HG03135 (cell line): ENCODE data around the gene NUCKS1.
"Not testable (repeated sequence)": the region's sequence is repeated elsewhere in the genome, so short reads cannot be mapped to it uniquely, and the experiment has no call there.

Source experiments
- ATAC-seq: cut with Tn5 transposase; IDR thresholded peaks from one replicate; pipeline ENCODE4 v1.9.1; 2021; ENCODE audit warnings: mild to moderate bottlenecking, moderate library complexity; ENCODE audit not compliant: unreplicated experiment

The NUCKS1 gene

GRCh38 chr1:205733438-205734175, 16.4 kb downstream of the NUCKS1 start:
- no peak for ATAC-seq

DNA sequence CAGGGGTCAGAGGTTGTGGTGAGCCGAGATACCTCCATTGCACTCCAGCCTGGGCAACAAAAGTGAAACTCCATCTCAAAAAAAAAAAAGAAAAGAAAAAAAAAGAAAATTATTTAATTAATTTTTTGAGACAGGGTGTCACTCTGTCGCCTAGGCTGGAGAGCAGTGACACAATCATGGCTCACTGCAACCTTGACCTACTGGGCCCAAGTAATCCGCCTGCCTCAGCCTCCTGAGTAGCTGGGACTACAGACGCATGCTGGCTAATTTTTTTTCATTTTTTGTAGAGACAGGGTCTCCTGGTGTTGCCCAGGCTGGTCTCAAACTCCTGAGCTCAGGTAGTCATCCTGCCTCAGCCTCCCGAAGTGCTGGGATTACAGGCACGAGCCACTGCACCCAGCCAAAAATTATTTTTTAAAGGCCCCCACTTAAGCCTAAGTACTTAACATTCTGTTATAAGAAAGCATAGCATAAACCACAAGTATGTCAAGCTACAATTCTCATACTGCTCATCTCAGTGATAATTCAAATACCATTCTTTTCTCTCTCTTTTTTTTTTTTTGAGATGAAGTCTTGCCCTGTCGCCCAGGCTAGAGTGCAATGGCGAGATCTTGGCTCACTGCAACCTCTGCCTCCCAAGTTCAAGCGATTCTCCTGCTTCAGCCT, 19.9 kb downstream of the NUCKS1 start:
- ATAC-seq, result no peak

GRCh38 chr1:205726619-205727125, 23.3 kb downstream of the NUCKS1 start:
- ATAC-seq, result no peak

- ATAC-seq, result no peak
These were observed 24.5 kb downstream of the NUCKS1 start for GRCh38 chr1:205725514-205725913.

- ATAC-seq, result not testable (repeated sequence)
These were observed 29.2 kb downstream of the NUCKS1 start for GRCh38 chr1:205720740-205721139.

DNA sequence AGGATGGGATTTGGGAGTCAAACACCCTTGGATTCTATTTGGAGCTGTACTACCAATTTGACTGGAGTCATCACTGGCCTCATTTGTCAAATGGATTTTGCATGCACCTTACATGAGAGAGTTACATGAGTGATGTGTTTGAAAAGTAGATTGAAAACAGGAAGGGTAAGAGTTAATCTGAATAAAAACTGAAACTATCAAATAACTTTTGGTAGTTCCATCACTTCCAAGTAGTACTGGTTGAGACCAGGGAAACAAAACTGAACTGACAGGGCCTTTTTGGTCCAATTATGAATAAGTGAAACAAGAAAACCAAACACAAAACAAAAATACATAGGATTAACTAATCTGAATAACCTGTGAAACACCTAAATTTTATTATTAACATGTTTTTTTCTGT, 30.2 kb downstream of the NUCKS1 start:
- ATAC-seq, result no peak

DNA sequence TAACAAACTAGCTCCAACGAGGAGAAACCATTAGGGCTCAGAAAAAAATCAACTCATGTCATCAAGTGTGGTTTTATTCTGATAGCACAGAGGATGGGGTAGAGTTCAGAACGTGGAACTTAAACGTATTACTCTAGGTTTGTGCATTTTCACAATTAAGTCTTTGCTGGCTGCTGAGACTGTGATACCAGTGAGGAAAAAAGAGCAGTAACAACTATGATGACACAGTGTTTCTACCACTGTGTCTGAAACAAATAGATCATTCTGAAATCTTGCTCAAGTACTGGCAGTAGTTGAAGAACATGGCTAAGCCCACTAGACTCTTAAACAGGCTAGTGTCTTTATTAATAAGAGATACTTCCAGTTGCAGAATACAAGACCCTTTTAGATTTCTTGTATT, 31.0 kb downstream of the NUCKS1 start:
- no peak for ATAC-seq

DNA sequence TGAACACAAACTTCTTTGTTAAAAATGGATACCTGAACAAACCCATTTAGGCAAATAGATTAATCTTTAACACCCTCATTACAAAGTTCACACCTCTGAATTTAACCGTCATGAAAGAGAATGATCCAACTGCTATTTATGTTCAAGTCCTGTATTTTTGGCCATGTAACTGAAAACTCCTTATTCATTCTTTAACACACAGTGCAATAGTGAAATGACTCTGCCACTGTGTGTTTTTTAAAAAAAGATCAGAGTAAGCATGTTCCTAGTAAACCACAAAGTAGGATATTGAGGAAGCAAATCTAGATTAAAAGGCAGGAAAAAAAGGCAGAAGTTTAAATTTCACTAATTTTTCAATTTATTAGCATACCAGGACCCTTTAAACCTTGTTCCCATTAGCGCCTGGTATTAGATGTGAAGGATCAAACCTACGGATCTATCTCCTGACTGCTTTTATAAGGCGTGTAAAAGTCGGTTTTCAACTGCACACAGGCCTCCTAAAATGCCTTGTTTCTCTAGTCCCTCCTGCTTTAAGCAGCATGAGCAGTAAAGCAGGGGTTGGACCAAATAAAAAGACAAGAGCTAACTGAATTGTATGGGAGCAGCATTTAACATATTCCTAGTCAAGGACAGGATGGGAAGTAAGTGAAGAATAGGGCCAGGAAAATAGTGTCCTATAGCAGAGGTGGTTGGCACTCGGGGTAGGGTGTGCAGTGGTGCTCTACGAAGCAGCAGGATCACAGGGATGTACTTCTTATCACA, 33.4 kb downstream of the NUCKS1 start:
- ATAC-seq, result no peak

GRCh38 chr1:205715628-205716027, 34.4 kb downstream of the NUCKS1 start:
- no peak for ATAC-seq

DNA sequence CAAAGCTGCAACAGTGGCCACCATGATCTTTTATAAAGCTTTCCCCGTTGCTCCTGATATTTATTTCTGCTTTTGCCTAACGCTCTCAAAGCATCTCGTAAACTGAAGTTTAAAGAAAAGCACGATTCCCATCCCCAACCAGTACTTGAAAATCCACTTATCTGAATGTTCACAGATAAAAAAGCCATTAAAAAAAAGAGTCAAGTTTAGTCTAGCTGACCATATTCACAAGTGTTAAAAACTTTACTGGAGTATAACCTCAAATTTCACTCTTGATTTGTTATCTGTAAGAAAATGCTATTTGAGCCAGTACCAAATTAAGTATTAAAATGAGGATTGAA, 35.1 kb downstream of the NUCKS1 start:
- no peak for ATAC-seq

DNA sequence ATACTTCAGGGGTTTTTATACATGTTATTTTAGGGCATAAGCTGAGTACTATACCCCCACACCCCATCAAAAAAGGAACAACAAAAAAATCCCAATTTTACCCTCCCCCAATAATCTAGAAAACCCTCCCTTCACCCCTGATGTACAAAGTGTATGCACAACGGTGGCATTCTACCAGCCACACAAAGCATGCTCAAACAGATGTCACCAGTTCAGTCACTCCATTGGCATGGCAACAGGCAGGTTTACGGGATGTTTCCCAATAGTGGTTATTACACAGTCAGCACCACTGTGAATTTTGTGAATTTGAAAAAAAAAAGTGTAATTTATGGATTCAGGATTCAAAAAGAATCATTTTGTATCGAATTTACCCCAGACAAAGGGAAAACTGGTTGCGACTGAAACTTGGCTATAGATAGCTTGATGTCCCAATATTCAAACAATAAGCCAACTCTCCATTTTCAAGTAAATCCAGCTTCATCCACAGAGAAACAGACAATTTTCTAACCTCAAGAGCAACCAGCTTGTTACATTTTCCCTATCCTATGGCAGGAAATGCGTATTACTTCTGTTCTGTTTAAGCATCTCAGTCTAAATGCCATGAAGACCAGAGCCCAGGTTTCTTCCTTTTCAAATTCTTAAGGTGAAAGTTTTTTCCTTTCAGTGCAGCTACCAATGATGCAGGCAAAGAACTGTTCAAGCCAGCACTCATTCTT, 35.6 kb downstream of the NUCKS1 start:
- no peak for ATAC-seq

GRCh38 chr1:205711105-205712048, 38.6 kb downstream of the NUCKS1 start:
- ATAC-seq, result no peak

DNA sequence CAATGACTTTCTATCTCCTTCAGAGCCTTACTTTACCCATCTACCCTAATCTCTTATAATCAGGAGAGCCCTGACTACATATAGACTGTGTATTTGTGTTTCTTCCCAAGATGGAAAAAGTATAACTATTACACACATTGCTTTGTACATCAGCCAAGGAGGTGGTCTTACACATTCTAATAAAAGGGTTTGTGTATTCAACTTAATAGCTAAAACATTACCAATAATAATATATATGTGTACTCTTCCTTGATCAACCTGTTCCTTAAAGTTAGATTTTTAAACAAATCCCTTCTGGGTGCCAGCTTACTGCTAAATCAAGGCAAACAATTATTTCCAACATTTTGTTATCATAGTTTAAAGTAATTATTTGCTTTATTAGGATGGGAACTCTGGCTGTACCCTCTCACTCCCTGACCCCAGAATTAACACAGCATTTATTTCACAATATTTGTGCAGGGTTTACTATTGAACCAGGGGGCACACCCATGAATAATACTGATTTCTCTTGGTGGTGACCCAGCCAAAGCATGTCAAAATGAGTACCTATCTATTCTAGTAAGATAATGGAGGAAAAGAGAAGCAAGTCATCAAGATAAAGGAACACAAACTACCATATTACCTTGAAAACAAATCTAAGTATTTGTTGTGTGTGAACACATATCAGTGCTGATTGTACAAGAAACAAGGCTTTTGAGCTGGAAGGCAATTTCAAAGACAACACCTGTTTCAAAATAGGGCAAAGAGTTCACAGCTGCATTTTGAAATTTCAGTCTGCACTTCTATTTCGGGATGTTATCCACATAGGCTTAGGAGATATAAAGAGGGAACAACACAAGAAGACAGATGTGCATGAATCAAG, 39.5 kb downstream of the NUCKS1 start:
- ATAC-seq, result no peak

DNA sequence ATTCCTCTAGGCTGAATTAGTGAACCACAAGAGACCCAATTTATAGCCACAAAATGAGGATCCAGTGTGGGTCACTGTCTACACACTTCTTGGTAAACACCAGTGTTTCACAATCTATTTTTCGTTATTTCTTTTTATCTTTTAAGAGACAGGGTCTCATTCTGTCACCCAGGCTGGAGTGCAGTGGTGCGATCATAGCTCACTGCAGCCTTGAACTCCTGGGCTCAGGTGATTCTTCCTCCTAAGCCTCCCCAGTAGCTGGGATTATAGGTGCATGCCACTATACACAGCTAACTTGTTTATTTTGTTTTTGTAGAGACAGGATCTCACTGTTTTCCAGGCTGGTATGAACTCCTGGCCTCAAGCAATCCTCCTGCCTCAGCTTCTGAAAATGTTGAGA, 40.3 kb downstream of the NUCKS1 start:
- ATAC-seq, result no peak

- ATAC-seq, result no peak
These were observed 41.0 kb downstream of the NUCKS1 start for GRCh38 chr1:205709059-205709398.

DNA sequence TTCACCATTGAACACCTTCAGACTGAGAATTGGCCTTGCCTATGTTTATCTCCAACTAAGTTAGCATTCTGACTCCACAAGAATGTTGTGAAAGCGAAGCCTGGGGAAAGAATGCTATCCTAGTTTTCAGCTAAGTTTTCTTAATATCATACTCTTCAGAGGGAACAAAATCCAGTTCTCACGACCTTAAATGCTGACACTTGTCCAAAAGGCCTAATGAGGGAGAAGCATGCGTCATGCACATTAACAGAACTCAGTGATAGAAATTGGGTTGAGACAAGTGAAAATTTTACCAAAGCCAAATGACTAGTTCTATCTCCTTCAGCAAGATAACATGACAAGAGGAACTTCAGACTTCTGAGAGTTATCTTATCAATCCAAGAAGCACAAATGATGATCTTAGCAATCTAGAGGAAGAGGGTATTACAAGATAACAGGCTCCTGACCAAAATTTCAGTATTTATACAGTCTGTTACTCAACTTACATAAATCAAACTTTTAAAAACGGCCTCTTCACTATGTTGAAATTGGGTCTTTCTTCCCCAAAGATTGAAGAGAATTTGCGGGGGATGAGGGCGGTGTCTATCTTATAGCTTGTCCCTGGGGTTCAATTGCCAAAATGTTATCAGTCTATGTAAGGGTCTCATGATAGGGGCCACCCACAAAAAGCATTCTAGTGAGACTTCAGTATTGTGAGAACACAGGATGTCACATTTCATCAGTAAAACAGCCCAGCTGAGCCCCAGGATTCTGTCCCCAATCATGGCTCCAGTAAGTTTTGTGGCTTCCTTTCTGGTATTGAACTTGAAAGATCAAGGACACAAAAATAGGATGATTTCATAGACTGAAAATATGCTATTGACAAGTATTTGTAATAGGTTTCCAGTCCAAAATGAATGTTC, 43.1 kb downstream of the NUCKS1 start:
- no peak for ATAC-seq

- ATAC-seq, result no peak
These were observed 45.1 kb downstream of the NUCKS1 start for GRCh38 chr1:205704903-205705302.

GRCh38 chr1:205703072-205703471, 46.9 kb downstream of the NUCKS1 start:
- no peak for ATAC-seq
